ENCODE results near the gene LDLRAD3. TPM values are rescaled to one million over a fixed set of nuclear protein-coding genes. Genes with fewer than 3 reads are reported as not detected.

LDLRAD3 gene
- total and polyA plus RNA-seq, 3 donors from 2014 or later: 7.1 to 14.6 (median 12.0) TPM

- 83 to 88% methylated on average over 9 of the region's 9 CpGs for WGBS, 2 donors
- Histone ChIP-seq H3K4me1 (peaks cover 14% of the 10 kb centered on the region), H3K4me3 (no peak overlapping the region), H3K9me3 (no peaks in the 10 kb centered on the region), H3K27me3 (no peaks in the 10 kb centered on the region), H3K36me3 (ENCODE audit: low read depth, missing control alignments) (no peaks in the 10 kb centered on the region), H3K27ac (no peak overlapping the region)
- DNase-seq: no peak
- intact Hi-C loops (cut with DNase I; ENCODE audit: low total_unique reads): no loop called here
- TF ChIP-seq, protein P1, sequence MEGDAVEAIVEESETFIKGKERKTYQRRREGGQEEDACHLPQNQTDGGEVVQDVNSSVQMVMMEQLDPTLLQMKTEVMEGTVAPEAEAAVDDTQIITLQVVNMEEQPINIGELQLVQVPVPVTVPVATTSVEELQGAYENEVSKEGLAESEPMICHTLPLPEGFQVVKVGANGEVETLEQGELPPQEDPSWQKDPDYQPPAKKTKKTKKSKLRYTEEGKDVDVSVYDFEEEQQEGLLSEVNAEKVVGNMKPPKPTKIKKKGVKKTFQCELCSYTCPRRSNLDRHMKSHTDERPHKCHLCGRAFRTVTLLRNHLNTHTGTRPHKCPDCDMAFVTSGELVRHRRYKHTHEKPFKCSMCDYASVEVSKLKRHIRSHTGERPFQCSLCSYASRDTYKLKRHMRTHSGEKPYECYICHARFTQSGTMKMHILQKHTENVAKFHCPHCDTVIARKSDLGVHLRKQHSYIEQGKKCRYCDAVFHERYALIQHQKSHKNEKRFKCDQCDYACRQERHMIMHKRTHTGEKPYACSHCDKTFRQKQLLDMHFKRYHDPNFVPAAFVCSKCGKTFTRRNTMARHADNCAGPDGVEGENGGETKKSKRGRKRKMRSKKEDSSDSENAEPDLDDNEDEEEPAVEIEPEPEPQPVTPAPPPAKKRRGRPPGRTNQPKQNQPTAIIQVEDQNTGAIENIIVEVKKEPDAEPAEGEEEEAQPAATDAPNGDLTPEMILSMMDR (IDR thresholded peaks at IDR 0.05): no peak
- TF ChIP-seq POLR2A (IDR thresholded peaks at IDR 0.05): no peak
Observed at GRCh38 chr11:36033082-36033751, 89.4 kb downstream of the LDLRAD3 start.

- TF ChIP-seq POLR2A (IDR thresholded peaks at IDR 0.05): no peak
- TF ChIP-seq, protein P1 (IDR thresholded peaks at IDR 0.05): no peak
- H3K36me3 ChIP-seq (ENCODE audit: low read depth, missing control alignments): no peaks in the 10 kb centered on the region
- no peak for DNase-seq
- WGBS, 2 donors: 83 to 89% methylated on average over 2 of the region's 2 CpGs
- intact Hi-C loops (cut with DNase I; ENCODE audit: low total_unique reads): no loop called here
- H3K4me3 ChIP-seq: no peak overlapping the region
- no peaks in the 10 kb centered on the region for H3K9me3 ChIP-seq
- no peak overlapping the region for H3K27ac ChIP-seq
- H3K27me3 ChIP-seq: no peaks in the 10 kb centered on the region
- peaks cover 14% of the 10 kb centered on the region for H3K4me1 ChIP-seq
Observed at GRCh38 chr11:36033936-36034335, 90.1 kb downstream of the LDLRAD3 start.

GRCh38 chr11:36034551-36035331 lies 90.9 kb downstream of the LDLRAD3 start:
- 90 to 94% methylated on average over 11 of the region's 11 CpGs for WGBS, 2 donors
- no peaks in the 10 kb centered on the region for H3K9me3 ChIP-seq
- intact Hi-C loops (cut with DNase I; ENCODE audit: low total_unique reads): no loop called here
- DNase-seq: no peak
- H3K4me3 ChIP-seq: no peak overlapping the region
- TF ChIP-seq, protein P1 (IDR thresholded peaks at IDR 0.05): no peak
- no peak overlapping the region for H3K27ac ChIP-seq
- peaks cover 14% of the 10 kb centered on the region for H3K4me1 ChIP-seq
- H3K27me3 ChIP-seq: no peaks in the 10 kb centered on the region
- no peaks in the 10 kb centered on the region for H3K36me3 ChIP-seq (ENCODE audit: low read depth, missing control alignments)

DNA sequence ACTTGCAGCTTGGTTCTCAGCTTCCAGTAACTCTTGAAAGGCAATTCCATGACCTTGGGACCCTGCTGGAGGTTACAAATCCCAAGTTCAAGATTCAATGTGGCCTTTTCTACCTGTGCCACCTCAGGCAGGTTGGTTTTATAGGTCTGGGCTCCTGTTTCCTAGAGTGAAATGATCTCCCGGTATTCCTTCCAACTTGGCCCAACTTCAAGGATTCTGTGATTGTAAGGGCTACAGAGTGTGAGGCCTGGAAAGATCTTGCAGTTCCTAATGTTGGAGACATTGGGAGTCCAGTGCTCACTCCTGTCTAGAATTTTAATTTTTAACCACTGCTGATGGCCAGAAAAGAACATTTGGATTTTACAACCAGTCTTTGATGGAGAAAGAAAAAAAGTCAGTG lies 91.6 kb downstream of the LDLRAD3 start:
- Histone ChIP-seq H3K36me3 (ENCODE audit: low read depth, missing control alignments) (no peaks in the 10 kb centered on the region), H3K27me3 (no peaks in the 10 kb centered on the region), H3K9me3 (no peaks in the 10 kb centered on the region), H3K4me3 (no peak overlapping the region), H3K4me1 (peaks cover 14% of the 10 kb centered on the region), H3K27ac (no peak overlapping the region)
- intact Hi-C loops (cut with DNase I; ENCODE audit: low total_unique reads): no loop called here
- DNase-seq: peak; percentile 20
- TF ChIP-seq POLR2A (IDR thresholded peaks at IDR 0.05): no peak
- TF ChIP-seq, protein P1 (IDR thresholded peaks at IDR 0.05): no peak
- WGBS, 2 donors: 27 to 28% methylated on average over 1 of the region's 1 CpG
